ENCODE measurements around the gene DHX35. TPM values are rescaled to one million over a fixed set of nuclear protein-coding genes. Genes with fewer than 3 reads are reported as not detected.

The DHX35 gene
- polyA plus RNA-seq, 1 donor from 2014 or later = 21.3 TPM

GRCh38 chr20:38961530-38962043 lies 557 bp upstream of the DHX35 start:
- Histone ChIP-seq H3K27ac (ENCODE audit: low read length) (peak overlapping the region; percentile 79), H3K79me2 (replicated peaks; ENCODE audit: insufficient read depth, low read length) (peaks cover 19% of the 10 kb centered on the region), H3K9ac (ENCODE audit: low read length) (peak overlapping the region; percentile 70), H3K27me3 (ENCODE audit: insufficient read depth, low read depth, low read length) (no peaks in the 10 kb centered on the region), H3K9me3 (ENCODE audit: low read length) (no peaks in the 10 kb centered on the region), H3K4me2 (ENCODE audit: low read length) (peak overlapping the region; percentile 60), H2AFZ (ENCODE audit: low read depth, low read length) (peak overlapping the region; percentile 81), H3K9me2 (ENCODE audit: insufficient read depth, low read length) (no peaks in the 10 kb centered on the region), H4K20me1 (ENCODE audit: insufficient read depth) (no peaks in the 10 kb centered on the region), H3K4me3 (ENCODE audit: low read length) (peak overlapping the region; percentile 95), H3K36me3 (ENCODE audit: insufficient read depth, low read length) (no peaks in the 10 kb centered on the region), H3F3A (ENCODE audit: insufficient read depth, low read length, poor library complexity, severe bottlenecking) (no peaks in the 10 kb centered on the region)
- no peak for TF ChIP-seq SMC3 (conservative IDR thresholded peaks at IDR 0.05; ENCODE audit: poor library complexity)
- TF ChIP-seq MXI1 (conservative IDR thresholded peaks at IDR 0.05; ENCODE audit: poor library complexity, severe bottlenecking) = no peak
- TF ChIP-seq, protein P1, sequence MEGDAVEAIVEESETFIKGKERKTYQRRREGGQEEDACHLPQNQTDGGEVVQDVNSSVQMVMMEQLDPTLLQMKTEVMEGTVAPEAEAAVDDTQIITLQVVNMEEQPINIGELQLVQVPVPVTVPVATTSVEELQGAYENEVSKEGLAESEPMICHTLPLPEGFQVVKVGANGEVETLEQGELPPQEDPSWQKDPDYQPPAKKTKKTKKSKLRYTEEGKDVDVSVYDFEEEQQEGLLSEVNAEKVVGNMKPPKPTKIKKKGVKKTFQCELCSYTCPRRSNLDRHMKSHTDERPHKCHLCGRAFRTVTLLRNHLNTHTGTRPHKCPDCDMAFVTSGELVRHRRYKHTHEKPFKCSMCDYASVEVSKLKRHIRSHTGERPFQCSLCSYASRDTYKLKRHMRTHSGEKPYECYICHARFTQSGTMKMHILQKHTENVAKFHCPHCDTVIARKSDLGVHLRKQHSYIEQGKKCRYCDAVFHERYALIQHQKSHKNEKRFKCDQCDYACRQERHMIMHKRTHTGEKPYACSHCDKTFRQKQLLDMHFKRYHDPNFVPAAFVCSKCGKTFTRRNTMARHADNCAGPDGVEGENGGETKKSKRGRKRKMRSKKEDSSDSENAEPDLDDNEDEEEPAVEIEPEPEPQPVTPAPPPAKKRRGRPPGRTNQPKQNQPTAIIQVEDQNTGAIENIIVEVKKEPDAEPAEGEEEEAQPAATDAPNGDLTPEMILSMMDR (IDR thresholded peaks at IDR 0.05; ENCODE audit: poor library complexity, severe bottlenecking) = no peak
- TF ChIP-seq, protein P2, sequence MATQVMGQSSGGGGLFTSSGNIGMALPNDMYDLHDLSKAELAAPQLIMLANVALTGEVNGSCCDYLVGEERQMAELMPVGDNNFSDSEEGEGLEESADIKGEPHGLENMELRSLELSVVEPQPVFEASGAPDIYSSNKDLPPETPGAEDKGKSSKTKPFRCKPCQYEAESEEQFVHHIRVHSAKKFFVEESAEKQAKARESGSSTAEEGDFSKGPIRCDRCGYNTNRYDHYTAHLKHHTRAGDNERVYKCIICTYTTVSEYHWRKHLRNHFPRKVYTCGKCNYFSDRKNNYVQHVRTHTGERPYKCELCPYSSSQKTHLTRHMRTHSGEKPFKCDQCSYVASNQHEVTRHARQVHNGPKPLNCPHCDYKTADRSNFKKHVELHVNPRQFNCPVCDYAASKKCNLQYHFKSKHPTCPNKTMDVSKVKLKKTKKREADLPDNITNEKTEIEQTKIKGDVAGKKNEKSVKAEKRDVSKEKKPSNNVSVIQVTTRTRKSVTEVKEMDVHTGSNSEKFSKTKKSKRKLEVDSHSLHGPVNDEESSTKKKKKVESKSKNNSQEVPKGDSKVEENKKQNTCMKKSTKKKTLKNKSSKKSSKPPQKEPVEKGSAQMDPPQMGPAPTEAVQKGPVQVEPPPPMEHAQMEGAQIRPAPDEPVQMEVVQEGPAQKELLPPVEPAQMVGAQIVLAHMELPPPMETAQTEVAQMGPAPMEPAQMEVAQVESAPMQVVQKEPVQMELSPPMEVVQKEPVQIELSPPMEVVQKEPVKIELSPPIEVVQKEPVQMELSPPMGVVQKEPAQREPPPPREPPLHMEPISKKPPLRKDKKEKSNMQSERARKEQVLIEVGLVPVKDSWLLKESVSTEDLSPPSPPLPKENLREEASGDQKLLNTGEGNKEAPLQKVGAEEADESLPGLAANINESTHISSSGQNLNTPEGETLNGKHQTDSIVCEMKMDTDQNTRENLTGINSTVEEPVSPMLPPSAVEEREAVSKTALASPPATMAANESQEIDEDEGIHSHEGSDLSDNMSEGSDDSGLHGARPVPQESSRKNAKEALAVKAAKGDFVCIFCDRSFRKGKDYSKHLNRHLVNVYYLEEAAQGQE (IDR thresholded peaks at IDR 0.05; ENCODE audit: borderline replicate concordance) = no peak

DNA sequence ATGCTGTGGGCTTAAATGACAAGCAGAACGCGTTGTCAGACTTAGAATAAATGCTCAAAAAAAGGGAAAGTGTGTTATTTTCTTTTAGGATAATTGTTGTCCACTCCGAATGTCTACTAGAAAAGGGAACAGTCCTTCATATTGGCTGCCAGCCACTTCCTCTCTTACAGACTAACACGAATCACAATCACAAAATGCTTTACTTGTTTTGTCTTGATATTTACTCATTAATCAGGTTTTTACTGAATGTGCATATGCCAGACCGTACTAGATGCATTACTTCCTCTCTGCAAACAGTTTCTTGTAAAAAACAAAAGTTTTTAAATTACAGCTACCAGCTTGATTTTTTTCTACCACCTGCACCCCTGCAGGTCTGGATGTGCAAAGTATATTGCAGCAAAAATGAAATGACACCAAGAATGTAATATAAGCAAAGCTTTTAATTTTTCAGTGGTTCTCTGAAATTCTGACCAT lies 821 bp downstream of the DHX35 start:
- H3K27me3 ChIP-seq (ENCODE audit: insufficient read depth, low read depth, low read length) = no peaks in the 10 kb centered on the region

More for the DNA sequence above, 821 bp downstream of the DHX35 start:
- Histone ChIP-seq H4K20me1 (ENCODE audit: insufficient read depth) (no peaks in the 10 kb centered on the region), H3K4me3 (ENCODE audit: low read length) (peak overlapping the region; percentile 95), H3F3A (ENCODE audit: insufficient read depth, low read length, poor library complexity, severe bottlenecking) (no peaks in the 10 kb centered on the region), H3K9me2 (ENCODE audit: insufficient read depth, low read length) (no peaks in the 10 kb centered on the region), H3K36me3 (ENCODE audit: insufficient read depth, low read length) (no peaks in the 10 kb centered on the region), H3K9me3 (ENCODE audit: low read length) (no peaks in the 10 kb centered on the region), H3K27ac (ENCODE audit: low read length) (peak overlapping the region; percentile 79), H3K9ac (ENCODE audit: low read length) (peak overlapping the region; percentile 79), H3K4me2 (ENCODE audit: low read length) (peak overlapping the region; percentile 84), H3K79me2 (replicated peaks; ENCODE audit: insufficient read depth, low read length) (peaks cover 19% of the 10 kb centered on the region), H2AFZ (ENCODE audit: low read depth, low read length) (peak overlapping the region; percentile 92)
- TF ChIP-seq EZH2 (IDR thresholded peaks at IDR 0.05; ENCODE audit: borderline replicate concordance, insufficient read depth, low read length, poor library complexity, severe bottlenecking) (no peak), SMC3 (conservative IDR thresholded peaks at IDR 0.05; ENCODE audit: poor library complexity) (no peak), TAF1 (IDR thresholded peaks at IDR 0.05; ENCODE audit: low read depth) (no peak), RAD21 (conservative IDR thresholded peaks at IDR 0.05) (no peak)
- TF ChIP-seq, protein P1 (IDR thresholded peaks at IDR 0.05; ENCODE audit: poor library complexity, severe bottlenecking) = no peak

Measured in neural cell (in vitro differentiated cells).